ENCODE measurements around the gene PLXDC2. TPM values are rescaled to one million over a fixed set of nuclear protein-coding genes. Genes with fewer than 3 reads are reported as not detected.

PLXDC2 gene
- total RNA-seq, 1 donor from 2014 or later = 79.2 TPM

GRCh38 chr10:20289070-20289828, 473.0 kb downstream of the PLXDC2 start:
- no peaks in the 10 kb centered on the region for H3K9me3 Mint-ChIP-seq
- TF ChIP-seq CTCF (conservative IDR thresholded peaks at IDR 0.05) = no peak
- no peak overlapping the region for H3K27ac Mint-ChIP-seq
- H3K36me3 Mint-ChIP-seq = no peaks in the 10 kb centered on the region
- no peaks in the 10 kb centered on the region for H3K27me3 Mint-ChIP-seq
- H3K4me1 Mint-ChIP-seq (ENCODE audit: unreplicated experiment) = peaks cover 4% of the 10 kb centered on the region
- no peak for DNase-seq (ENCODE audit: extremely low spot score, unreplicated experiment)
- H3K4me3 Mint-ChIP-seq = no peak overlapping the region

- Mint-ChIP-seq H3K27ac (no peak overlapping the region), H3K27me3 (no peaks in the 10 kb centered on the region), H3K9me3 (peaks cover 4% of the 10 kb centered on the region), H3K36me3 (no peaks in the 10 kb centered on the region), H3K4me3 (no peak overlapping the region), H3K4me1 (ENCODE audit: unreplicated experiment) (no peaks in the 10 kb centered on the region)
- TF ChIP-seq CTCF (conservative IDR thresholded peaks at IDR 0.05) = no peak
- DNase-seq (ENCODE audit: extremely low spot score, unreplicated experiment) = no peak
Measured at GRCh38 chr10:20298417-20298816, 482.2 kb downstream of the PLXDC2 start.

- Mint-ChIP-seq H3K27me3 (no peaks in the 10 kb centered on the region), H3K4me1 (ENCODE audit: unreplicated experiment) (no peaks in the 10 kb centered on the region), H3K36me3 (no peaks in the 10 kb centered on the region), H3K27ac (no peak overlapping the region), H3K4me3 (no peak overlapping the region), H3K9me3 (peaks cover 4% of the 10 kb centered on the region)
- no peak for TF ChIP-seq CTCF (conservative IDR thresholded peaks at IDR 0.05)
- DNase-seq (ENCODE audit: extremely low spot score, unreplicated experiment) = no peak
Measured at GRCh38 chr10:20299034-20299736, 483.0 kb downstream of the PLXDC2 start.

- Mint-ChIP-seq H3K4me1 (ENCODE audit: unreplicated experiment) (no peaks in the 10 kb centered on the region), H3K4me3 (no peak overlapping the region), H3K9me3 (peaks cover 4% of the 10 kb centered on the region), H3K36me3 (no peaks in the 10 kb centered on the region), H3K27me3 (no peaks in the 10 kb centered on the region), H3K27ac (no peak overlapping the region)
- DNase-seq (ENCODE audit: extremely low spot score, unreplicated experiment) = no peak
- TF ChIP-seq CTCF (conservative IDR thresholded peaks at IDR 0.05) = no peak
Measured at GRCh38 chr10:20300735-20301134, 484.5 kb downstream of the PLXDC2 start.

- TF ChIP-seq CTCF (conservative IDR thresholded peaks at IDR 0.05) = no peak
- H3K4me1 Mint-ChIP-seq (ENCODE audit: unreplicated experiment) = no peaks in the 10 kb centered on the region
Measured at GRCh38 chr10:20302033-20302432, 485.8 kb downstream of the PLXDC2 start.

More at GRCh38 chr10:20302033-20302432, 485.8 kb downstream of the PLXDC2 start:
- DNase-seq (ENCODE audit: extremely low spot score, unreplicated experiment) = no peak
- no peak overlapping the region for H3K4me3 Mint-ChIP-seq
- peaks cover 5% of the 10 kb centered on the region for H3K36me3 Mint-ChIP-seq
- no peaks in the 10 kb centered on the region for H3K27me3 Mint-ChIP-seq
- H3K9me3 Mint-ChIP-seq = peaks cover 8% of the 10 kb centered on the region
- no peak overlapping the region for H3K27ac Mint-ChIP-seq
